ENCODE measurements around the gene FLNA. TPM values are rescaled to one million over a fixed set of nuclear protein-coding genes. Genes with fewer than 3 reads are reported as not detected.

Gene FLNA
- total RNA-seq, 6 donors from 2014 or later, result 800 to 1,760 (median 1,298) TPM

DNA sequence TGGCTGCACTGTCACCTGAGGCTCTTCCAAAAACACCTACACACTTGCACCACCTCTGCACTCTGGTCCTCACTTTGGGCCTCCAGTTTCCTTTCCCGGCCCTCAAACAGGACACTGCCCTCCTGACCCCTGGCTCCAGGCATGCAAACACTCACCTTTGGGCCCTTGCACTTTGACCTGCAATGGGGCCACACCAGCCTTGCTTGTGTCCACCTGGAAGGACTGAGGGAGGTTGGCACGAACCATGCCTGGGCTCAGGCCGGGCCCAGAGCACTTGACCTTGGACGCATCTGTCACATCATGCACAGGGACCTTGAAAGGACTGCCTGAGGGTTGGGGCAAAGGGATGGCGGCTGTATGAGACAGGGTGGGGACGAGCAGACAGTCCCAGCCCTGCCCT, 15.6 kb downstream of the FLNA start:
- H3K9me3 ChIP-seq, result no peaks in the 10 kb centered on the region
- no peaks in the 10 kb centered on the region for H3K27me3 ChIP-seq
- 78% methylated on average over 6 of the region's 6 CpGs; no CpG with 5 or more reads in 1 of the 2 donors for WGBS, 2 donors
- no peak overlapping the region for H3K4me3 ChIP-seq
- no peak for TF ChIP-seq EP300 (IDR thresholded peaks at IDR 0.05)
- no peak for TF ChIP-seq POLR2AphosphoS5 (IDR thresholded peaks at IDR 0.05)
- TF ChIP-seq, protein P1, sequence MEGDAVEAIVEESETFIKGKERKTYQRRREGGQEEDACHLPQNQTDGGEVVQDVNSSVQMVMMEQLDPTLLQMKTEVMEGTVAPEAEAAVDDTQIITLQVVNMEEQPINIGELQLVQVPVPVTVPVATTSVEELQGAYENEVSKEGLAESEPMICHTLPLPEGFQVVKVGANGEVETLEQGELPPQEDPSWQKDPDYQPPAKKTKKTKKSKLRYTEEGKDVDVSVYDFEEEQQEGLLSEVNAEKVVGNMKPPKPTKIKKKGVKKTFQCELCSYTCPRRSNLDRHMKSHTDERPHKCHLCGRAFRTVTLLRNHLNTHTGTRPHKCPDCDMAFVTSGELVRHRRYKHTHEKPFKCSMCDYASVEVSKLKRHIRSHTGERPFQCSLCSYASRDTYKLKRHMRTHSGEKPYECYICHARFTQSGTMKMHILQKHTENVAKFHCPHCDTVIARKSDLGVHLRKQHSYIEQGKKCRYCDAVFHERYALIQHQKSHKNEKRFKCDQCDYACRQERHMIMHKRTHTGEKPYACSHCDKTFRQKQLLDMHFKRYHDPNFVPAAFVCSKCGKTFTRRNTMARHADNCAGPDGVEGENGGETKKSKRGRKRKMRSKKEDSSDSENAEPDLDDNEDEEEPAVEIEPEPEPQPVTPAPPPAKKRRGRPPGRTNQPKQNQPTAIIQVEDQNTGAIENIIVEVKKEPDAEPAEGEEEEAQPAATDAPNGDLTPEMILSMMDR (IDR thresholded peaks at IDR 0.05), result no peak
- TF ChIP-seq POLR2A (IDR thresholded peaks at IDR 0.05), result no peak
- peak overlapping the region in 1 of 4 donors; percentile 2 for H3K27ac ChIP-seq
- peaks cover 24 to 97% (median 75%) of the 10 kb centered on the region in 4 donors for H3K36me3 ChIP-seq
- H3K4me1 ChIP-seq, result peaks cover 0 to 29% (median 10%) of the 10 kb centered on the region in 4 donors
- ATAC-seq (ENCODE audit: low FRiP score in 2 of 2), result no peak
- DNase-seq, result no peak

GRCh38 chrX:154358011-154358410, 16.4 kb downstream of the FLNA start:
- Histone ChIP-seq H3K9me3 (no peaks in the 10 kb centered on the region), H3K27ac (peak overlapping the region in 1 of 4 donors; percentile 2), H3K4me1 (peaks cover 0 to 29% (median 11%) of the 10 kb centered on the region in 4 donors), H3K27me3 (no peaks in the 10 kb centered on the region), H3K36me3 (peaks cover 27 to 97% (median 79%) of the 10 kb centered on the region in 4 donors), H3K4me3 (no peak overlapping the region)
- DNase-seq, result no peak
- 98 to 100% methylated on average over 2 to 8 of the region's 11 CpGs for WGBS, 2 donors
- TF ChIP-seq EP300 (IDR thresholded peaks at IDR 0.05) (no peak), POLR2A (IDR thresholded peaks at IDR 0.05) (no peak), POLR2AphosphoS5 (IDR thresholded peaks at IDR 0.05) (no peak)
- TF ChIP-seq, protein P1 (IDR thresholded peaks at IDR 0.05), result no peak
- ATAC-seq (ENCODE audit: low FRiP score in 2 of 2), result no peak

DNA sequence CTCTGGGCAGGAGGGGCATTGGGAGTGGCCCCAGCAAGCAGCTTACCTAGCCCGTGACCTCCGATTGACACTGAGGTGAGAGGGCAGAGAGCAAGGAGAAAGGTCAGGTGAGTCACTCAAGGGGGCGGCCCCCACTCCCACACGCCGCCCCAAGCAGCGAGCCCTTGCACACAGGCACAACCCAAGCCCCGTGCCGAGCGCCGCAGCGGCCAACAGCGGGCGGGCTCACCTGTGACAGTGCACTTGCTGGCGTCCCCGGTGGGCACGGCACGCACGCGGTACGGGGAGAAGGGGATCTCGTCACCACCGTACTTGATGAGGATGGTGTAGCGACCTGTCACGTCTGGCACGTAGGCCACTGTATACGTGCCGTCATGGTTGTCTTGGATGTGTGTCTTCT, 17.2 kb downstream of the FLNA start:
- no peak for ATAC-seq (ENCODE audit: low FRiP score in 2 of 2)
- Histone ChIP-seq H3K36me3 (peaks cover 25 to 97% (median 80%) of the 10 kb centered on the region in 4 donors), H3K27ac (peak overlapping the region in 1 of 4 donors; percentile 70), H3K9me3 (no peaks in the 10 kb centered on the region), H3K4me3 (no peak overlapping the region), H3K4me1 (peaks cover 0 to 37% (median 14%) of the 10 kb centered on the region in 4 donors), H3K27me3 (no peaks in the 10 kb centered on the region)
- TF ChIP-seq POLR2A (IDR thresholded peaks at IDR 0.05), result no peak
- TF ChIP-seq, protein P1 (IDR thresholded peaks at IDR 0.05), result no peak
- no peak for TF ChIP-seq POLR2AphosphoS5 (IDR thresholded peaks at IDR 0.05)
- no peak for TF ChIP-seq EP300 (IDR thresholded peaks at IDR 0.05)
- 88% methylated on average over 26 of the region's 27 CpGs; no CpG with 5 or more reads in 1 of the 2 donors for WGBS, 2 donors
- DNase-seq, result peak in 1 of 2 donors; percentile 79

GRCh38 chrX:154356596-154356995, 17.8 kb downstream of the FLNA start:
- no peak for TF ChIP-seq EP300 (IDR thresholded peaks at IDR 0.05)
- TF ChIP-seq POLR2A (IDR thresholded peaks at IDR 0.05), result no peak
- TF ChIP-seq, protein P1 (IDR thresholded peaks at IDR 0.05), result no peak
- TF ChIP-seq POLR2AphosphoS5 (IDR thresholded peaks at IDR 0.05), result no peak
- no peaks in the 10 kb centered on the region for H3K9me3 ChIP-seq
- WGBS, 2 donors, result 83% methylated on average over 13 of the region's 13 CpGs; no CpG with 5 or more reads in 1 of the 2 donors
- no peak overlapping the region for H3K4me3 ChIP-seq
- H3K27me3 ChIP-seq, result no peaks in the 10 kb centered on the region
- ATAC-seq (ENCODE audit: low FRiP score in 2 of 2) (no peak), DNase-seq (no peak)
- H3K4me1 ChIP-seq, result peaks cover 0 to 41% (median 20%) of the 10 kb centered on the region in 4 donors
- H3K27ac ChIP-seq, result peak overlapping the region in 2 of 4 donors; percentile 70 to 81
- H3K36me3 ChIP-seq, result peaks cover 21 to 97% (median 80%) of the 10 kb centered on the region in 4 donors

GRCh38 chrX:154355776-154356140, 18.7 kb downstream of the FLNA start:
- no peak for TF ChIP-seq EP300 (IDR thresholded peaks at IDR 0.05)
- no peak for TF ChIP-seq POLR2AphosphoS5 (IDR thresholded peaks at IDR 0.05)
- TF ChIP-seq POLR2A (IDR thresholded peaks at IDR 0.05), result no peak
- TF ChIP-seq, protein P1 (IDR thresholded peaks at IDR 0.05), result no peak
- no peaks in the 10 kb centered on the region for H3K27me3 ChIP-seq
- 67% methylated on average over 10 of the region's 12 CpGs; no CpG with 5 or more reads in 1 of the 2 donors for WGBS, 2 donors
- H3K4me3 ChIP-seq, result no peak overlapping the region
- peak overlapping the region in 3 of 4 donors; percentile 40 to 81 (median 70) for H3K27ac ChIP-seq
- no peak for ATAC-seq (ENCODE audit: low FRiP score in 2 of 2)
- DNase-seq, result peak in 1 of 2 donors; percentile 67
- H3K9me3 ChIP-seq, result no peaks in the 10 kb centered on the region
- peaks cover 0 to 48% (median 22%) of the 10 kb centered on the region in 4 donors for H3K4me1 ChIP-seq
- peaks cover 21 to 98% (median 80%) of the 10 kb centered on the region in 4 donors for H3K36me3 ChIP-seq
